HL-60 (cell line): ENCODE results near the gene IFITM1.

Experiments used
- CTCF ChIP-seq: IDR thresholded peaks from one replicate; pipeline ENCODE4 v1.5.1; 2011; ENCODE audit warnings: low read length, control low read depth, inconsistent platforms; ENCODE audit not compliant: insufficient read depth
- POLR2AphosphoS5 ChIP-seq: IDR thresholded peaks from 2 replicates; pipeline ENCODE4 v1.6.1; 2012; ENCODE audit warnings: low read depth
- SPI1 ChIP-seq: IDR thresholded peaks from 2 replicates; pipeline ENCODE4 v1.6.1; 2012; ENCODE audit warnings: low read depth, mild to moderate bottlenecking, borderline replicate concordance

- TF ChIP-seq CTCF (no peak), SPI1 (no peak), POLR2AphosphoS5 (no peak)
These were observed 32.9 kb upstream of the IFITM1 start for GRCh38 chr11:280706-281485.
